Measurements from ENCODE around the gene TMEM236.

DNA sequence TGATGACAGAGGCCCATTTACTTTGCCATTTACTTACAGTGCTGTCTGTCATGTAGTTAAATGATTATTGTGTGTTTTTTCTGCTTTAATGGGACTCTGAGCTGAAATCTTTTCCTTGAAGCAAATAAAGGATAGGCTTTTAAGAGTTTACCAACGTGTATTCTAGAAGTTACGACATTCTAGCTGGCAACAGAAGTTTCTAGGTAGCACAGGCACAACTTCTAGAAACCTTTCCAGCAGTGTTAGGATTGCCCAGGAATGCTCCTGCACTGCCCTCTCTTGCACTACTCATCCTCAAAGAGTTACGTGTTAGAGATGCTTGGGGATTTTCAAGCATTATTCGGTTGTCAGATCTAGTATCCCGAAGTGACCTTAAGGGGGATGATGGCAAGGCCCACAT is 42.5 kb upstream of the TMEM236 start:
- TF ChIP-seq, protein P1, sequence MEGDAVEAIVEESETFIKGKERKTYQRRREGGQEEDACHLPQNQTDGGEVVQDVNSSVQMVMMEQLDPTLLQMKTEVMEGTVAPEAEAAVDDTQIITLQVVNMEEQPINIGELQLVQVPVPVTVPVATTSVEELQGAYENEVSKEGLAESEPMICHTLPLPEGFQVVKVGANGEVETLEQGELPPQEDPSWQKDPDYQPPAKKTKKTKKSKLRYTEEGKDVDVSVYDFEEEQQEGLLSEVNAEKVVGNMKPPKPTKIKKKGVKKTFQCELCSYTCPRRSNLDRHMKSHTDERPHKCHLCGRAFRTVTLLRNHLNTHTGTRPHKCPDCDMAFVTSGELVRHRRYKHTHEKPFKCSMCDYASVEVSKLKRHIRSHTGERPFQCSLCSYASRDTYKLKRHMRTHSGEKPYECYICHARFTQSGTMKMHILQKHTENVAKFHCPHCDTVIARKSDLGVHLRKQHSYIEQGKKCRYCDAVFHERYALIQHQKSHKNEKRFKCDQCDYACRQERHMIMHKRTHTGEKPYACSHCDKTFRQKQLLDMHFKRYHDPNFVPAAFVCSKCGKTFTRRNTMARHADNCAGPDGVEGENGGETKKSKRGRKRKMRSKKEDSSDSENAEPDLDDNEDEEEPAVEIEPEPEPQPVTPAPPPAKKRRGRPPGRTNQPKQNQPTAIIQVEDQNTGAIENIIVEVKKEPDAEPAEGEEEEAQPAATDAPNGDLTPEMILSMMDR (optimal IDR thresholded peaks at IDR 0.05 in 1 of 3, IDR thresholded peaks at IDR 0.05 in 1 of 3, conservative IDR thresholded peaks at IDR 0.05 in 1 of 3; ENCODE audit: extremely low read depth in 1 of 3, insufficient read depth in 2 of 3, low read length in 3 of 3) = no peak
- TF ChIP-seq EZH2 (IDR thresholded peaks at IDR 0.05; ENCODE audit: low read length) = no peak
